Loucy (cell line): ENCODE data around the gene TRMT10B.

Source experiments
- H2AFZ ChIP-seq: fragments of 200-600 bp; sonication (generic); 2 replicates; pipeline ENCODE4 v1.6.0; 2016; ENCODE audit warnings: antibody characterized with exemption, mild to moderate bottlenecking, low read length, moderate library complexity
- H3F3A ChIP-seq: fragments of 200-600 bp; 2 replicates; pipeline ENCODE4 v1.6.0; 2016; ENCODE audit warnings: antibody characterized with exemption, low read depth, mild to moderate bottlenecking
- H3K27me3 ChIP-seq: fragments of 200-600 bp; sonication (generic); 2 replicates; pipeline ENCODE4 v1.6.1; 2014; ENCODE audit warnings: low read length, mild to moderate bottlenecking; ENCODE audit not compliant: insufficient read depth, poor library complexity, severe bottlenecking
- H3K36me3 ChIP-seq: fragments of 200-600 bp; sonication (generic); 2 replicates; pipeline ENCODE4 v1.6.1; 2016; ENCODE audit warnings: low read length; ENCODE audit not compliant: insufficient read depth
- H3K4me1 ChIP-seq: fragments of 200-600 bp; sonication (generic); 2 replicates; pipeline ENCODE4 v1.5.1; 2014; ENCODE audit warnings: low read length, mild to moderate bottlenecking; ENCODE audit not compliant: insufficient read depth, poor library complexity, severe bottlenecking
- H3K4me2 ChIP-seq: fragments of 200-600 bp; sonication (generic); 2 replicates; pipeline ENCODE4 v1.6.0; 2014; ENCODE audit warnings: antibody characterized with exemption, low read length, low read depth, mild to moderate bottlenecking; ENCODE audit not compliant: poor library complexity, severe bottlenecking
- H3K4me3 ChIP-seq: fragments of 200-600 bp; sonication (generic); 2 replicates; pipeline ENCODE4 v1.5.1; 2014; ENCODE audit warnings: low read length, mild to moderate bottlenecking, mixed read lengths; ENCODE audit not compliant: poor library complexity, severe bottlenecking
- H3K79me2 ChIP-seq: fragments of 200-600 bp; sonication (generic); 2 replicates; pipeline ENCODE4 v1.6.1; 2014; ENCODE audit warnings: low read length; ENCODE audit not compliant: insufficient read depth
- H3K9ac ChIP-seq: fragments of 200-600 bp; sonication (generic); 2 replicates; pipeline ENCODE4 v1.6.0; 2014; ENCODE audit warnings: mild to moderate bottlenecking, low read depth, low read length, moderate library complexity; ENCODE audit not compliant: poor library complexity, severe bottlenecking
- H3K9me2 ChIP-seq: fragments of 200-600 bp; sonication (generic); replicated peaks from 2 replicates; pipeline ENCODE4 v1.6.1; 2016; ENCODE audit warnings: low read depth, low read length, mixed read lengths
- H3K9me3 ChIP-seq: fragments of 200-600 bp; sonication (generic); 2 replicates; pipeline ENCODE4 v1.6.1; 2014; ENCODE audit warnings: mild to moderate bottlenecking, antibody characterized with exemption, low read length, low read depth; ENCODE audit not compliant: insufficient read depth
- H4K20me1 ChIP-seq: fragments of 200-600 bp; sonication (generic); 2 replicates; pipeline ENCODE4 v1.6.0; 2014; ENCODE audit warnings: antibody characterized with exemption, low read length, mild to moderate bottlenecking; ENCODE audit not compliant: insufficient read depth, poor library complexity, severe bottlenecking
- CTCF ChIP-seq: fragments of 200-600 bp; sonication (generic); conservative IDR thresholded peaks from 2 replicates; pipeline ENCODE4 v1.5.1; 2014; ENCODE audit warnings: mild to moderate bottlenecking, antibody characterized with exemption, low read length
- EZH2phosphoT487 ChIP-seq: fragments of 200-600 bp; IDR thresholded peaks from 2 replicates; pipeline ENCODE4 v1.6.1; 2018; ENCODE audit warnings: antibody characterized with exemption, mild to moderate bottlenecking, moderate library complexity, borderline replicate concordance

The TRMT10B gene

GRCh38 chr9:37788332-37788731 is 34.7 kb downstream of the TRMT10B start:
- Histone ChIP-seq H3K9me2 (no peaks in the 10 kb centered on the region), H3K79me2 (peaks cover 13% of the 10 kb centered on the region), H3K4me2 (no peak overlapping the region), H3F3A (no peaks in the 10 kb centered on the region), H4K20me1 (peaks cover 13% of the 10 kb centered on the region), H2AFZ (no peak overlapping the region), H3K36me3 (no peaks in the 10 kb centered on the region), H3K4me3 (no peak overlapping the region), H3K4me1 (peaks cover 14% of the 10 kb centered on the region), H3K9me3 (no peaks in the 10 kb centered on the region), H3K27me3 (peaks cover 91% of the 10 kb centered on the region), H3K9ac (no peak overlapping the region)
- TF ChIP-seq CTCF (no peak), EZH2phosphoT487 (no peak)

- H3K36me3 ChIP-seq, result no peaks in the 10 kb centered on the region
These were observed 36.5 kb downstream of the TRMT10B start for GRCh38 chr9:37790096-37790495.

GRCh38 chr9:37792122-37792521 is 38.5 kb downstream of the TRMT10B start:
- Histone ChIP-seq H3K4me2 (no peak overlapping the region), H3F3A (no peaks in the 10 kb centered on the region), H3K27me3 (peaks cover 100% of the 10 kb centered on the region), H3K79me2 (no peaks in the 10 kb centered on the region), H3K9ac (no peak overlapping the region), H3K9me3 (no peaks in the 10 kb centered on the region), H3K36me3 (no peaks in the 10 kb centered on the region), H2AFZ (no peak overlapping the region), H4K20me1 (no peaks in the 10 kb centered on the region), H3K4me1 (no peaks in the 10 kb centered on the region), H3K9me2 (no peaks in the 10 kb centered on the region), H3K4me3 (no peak overlapping the region)
- no peak for TF ChIP-seq CTCF
- no peak for TF ChIP-seq EZH2phosphoT487

More at GRCh38 chr9:37790096-37790495, 36.5 kb downstream of the TRMT10B start:
- TF ChIP-seq CTCF, result no peak
- no peak for TF ChIP-seq EZH2phosphoT487
- Histone ChIP-seq H3K27me3 (peaks cover 100% of the 10 kb centered on the region), H3K9me2 (no peaks in the 10 kb centered on the region), H3K4me1 (peaks cover 6% of the 10 kb centered on the region), H3K79me2 (no peaks in the 10 kb centered on the region), H3K9ac (no peak overlapping the region), H4K20me1 (no peaks in the 10 kb centered on the region), H3K4me2 (no peak overlapping the region), H3K4me3 (no peak overlapping the region), H3K9me3 (no peaks in the 10 kb centered on the region), H3F3A (no peaks in the 10 kb centered on the region), H2AFZ (no peak overlapping the region)
